HepG2 (cell line): ENCODE results near the gene ZG16. TPM values are rescaled to one million over a fixed set of nuclear protein-coding genes. Genes with fewer than 3 reads are reported as not detected.
A peak's percentile ranks its signal among the peaks of the same experiment; 100 is the strongest.

ENCODE experiments used
- AHR ChIP-seq: IDR thresholded peaks from 2 replicates; pipeline ENCODE4 v1.6.1; 2018; ENCODE audit warnings: missing genetic modification reagents, missing compliant biosample characterization
- ARID5B ChIP-seq: IDR thresholded peaks from 2 replicates; pipeline ENCODE4 v1.4.0; 2020; ENCODE audit warnings: mild to moderate bottlenecking, missing genetic modification reagents
- CHD2 ChIP-seq: IDR thresholded peaks from 2 replicates; pipeline ENCODE4 v1.6.1; 2011; ENCODE audit warnings: low read depth, low read length, improper control_type of control experiment
- FIP1L1 ChIP-seq: fragments of 200-400 bp; formaldehyde crosslinking; IDR thresholded peaks from 2 replicates; pipeline ENCODE4 v1.6.1; 2018; ENCODE audit warnings: low read depth, mild to moderate bottlenecking, low read length, moderate library complexity, borderline replicate concordance; ENCODE audit not compliant: insufficient read depth
- IKZF4 ChIP-seq: sonication (generic); formaldehyde crosslinking; IDR thresholded peaks from 2 replicates; pipeline ENCODE4 v1.5.1; 2020; ENCODE audit warnings: borderline replicate concordance, mild to moderate bottlenecking, low read depth, missing genetic modification reagents; ENCODE audit errors: not compliant biosample characterization
- MYPOP ChIP-seq: sonication (generic); formaldehyde crosslinking; IDR thresholded peaks from 2 replicates; pipeline ENCODE4 v1.8.1; 2023; ENCODE audit warnings: mild to moderate bottlenecking, moderate library complexity, missing genetic modification reagents
- PPARG ChIP-seq: conservative IDR thresholded peaks from 2 replicates; pipeline ENCODE4 v1.6.1; 2016; ENCODE audit warnings: missing biosample characterization, missing genetic modification reagents
- ZC3H4 ChIP-seq: sonication (generic); formaldehyde crosslinking; IDR thresholded peaks from 2 replicates; pipeline ENCODE4 v1.4.0; 2020; ENCODE audit warnings: missing genetic modification reagents, borderline replicate concordance
- ZFP36L1 ChIP-seq: sonication (generic); formaldehyde crosslinking; IDR thresholded peaks from 2 replicates; pipeline ENCODE4 v1.8.0; 2022; ENCODE audit warnings: mild to moderate bottlenecking, missing genetic modification reagents, moderate library complexity
- ZHX2 ChIP-seq, 2 experiments: sonication (generic) in 1 of 2; formaldehyde crosslinking in 1 of 2; IDR thresholded peaks; 2 replicates each; pipeline versions ENCODE4 v1.6.1 to v1.9.0; 2014 to 2022; ENCODE audit warnings: antibody characterized with exemption in 1 of 2, borderline replicate concordance in 1 of 2, inconsistent platforms in 1 of 2, low read depth in 1 of 2, missing genetic modification reagents in 1 of 2
- ZMAT3 ChIP-seq: sonication (generic); formaldehyde crosslinking; conservative IDR thresholded peaks from 2 replicates; pipeline ENCODE4 v1.7.0; 2021; ENCODE audit warnings: missing genetic modification reagents
- ZNF180 ChIP-seq: sonication (generic); formaldehyde crosslinking; IDR thresholded peaks from 2 replicates; pipeline ENCODE4 v1.4.0; 2020; ENCODE audit warnings: low read depth, missing genetic modification reagents, borderline replicate concordance
- ZNF326 ChIP-seq: sonication (generic); formaldehyde crosslinking; IDR thresholded peaks from 2 replicates; pipeline ENCODE4 v1.4.0; 2020; ENCODE audit warnings: missing genetic modification reagents, borderline replicate concordance
- ZNF350 ChIP-seq: sonication (generic); formaldehyde crosslinking; IDR thresholded peaks from 2 replicates; pipeline ENCODE4 v1.4.0; 2020; ENCODE audit warnings: mild to moderate bottlenecking, low read depth, missing genetic modification reagents, borderline replicate concordance
- ZNF549 ChIP-seq: sonication (generic); formaldehyde crosslinking; IDR thresholded peaks from 2 replicates; pipeline ENCODE4 v1.5.0; 2020; ENCODE audit warnings: missing genetic modification reagents
- ZNF605 ChIP-seq: sonication (generic); formaldehyde crosslinking; IDR thresholded peaks from 2 replicates; pipeline ENCODE4 v1.8.0; 2022; ENCODE audit warnings: mild to moderate bottlenecking, missing genetic modification reagents
- ZNF766 ChIP-seq: sonication (generic); formaldehyde crosslinking; IDR thresholded peaks from 2 replicates; pipeline ENCODE4 v1.5.0; 2020; ENCODE audit warnings: missing genetic modification reagents, borderline replicate concordance
- polyA plus RNA-seq, 8 experiments: library from polyadenylated mRNA; depleted of rRNA in 3 of 8; stranded (reverse) in 7 of 8; unstranded in 1 of 8; fragments of >200 nt; fragmentation: Illumina TruSeq in 4 of 8; extraction: Trizol in 4 of 8; gene quantifications; 2 replicates each; pipeline versions ENCODE4 v1.2.1 to v1.2.3, GENCODE V29; 2011 to 2016; ENCODE audit warnings: low read depth in 4 of 8, missing spikeins in 1 of 8, mixed read lengths in 1 of 8; ENCODE audit not compliant: insufficient read depth in 1 of 8
- total RNA-seq, 5 experiments: library from RNA; depleted of rRNA; stranded (reverse); fragments of >200 nt; fragmentation: Illumina TruSeq; extraction: Trizol; gene quantifications; 2 replicates each; pipeline ENCODE4 v1.2.3, GENCODE V29; 2016; ENCODE audit warnings: low read depth in 1 of 5

Gene ZG16
- total and polyA plus RNA-seq, 2 of the 13 experiments (the other 11 are each of a cell fraction or from before 2014, with no cell fraction given), result 0.04 to 0.07 TPM

GRCh38 chr16:29807426-29808218 is 29.6 kb downstream of the ZG16 start (continued):
- TF ChIP-seq ZHX2 (IDR thresholded peaks at IDR 0.05; ENCODE audit: low read depth) (no peak), ZHX2 (CRISPR knock-in tag; IDR thresholded peaks at IDR 0.05; ENCODE audit: borderline replicate concordance) (peak; percentile 93), ZFP36L1 (CRISPR knock-in tag) (peak; percentile 98), ZMAT3 (CRISPR knock-in tag) (peak; percentile 99), ARID5B (CRISPR knock-in tag) (peak; percentile 59), MYPOP (peak; percentile 98), ZC3H4 (CRISPR knock-in tag) (no peak; the same call in 1 of the 2 replicates), IKZF4 (peak; percentile 98), ZNF766 (CRISPR knock-in tag) (peak; percentile 98), ZNF326 (CRISPR knock-in tag) (no peak), ZNF350 (CRISPR knock-in tag) (peak; percentile 98), ZNF180 (0 out of 2 replicates have a peak, but pooled peaks have one; percentile 86), FIP1L1 (no peak), AHR (CRISPR knock-in tag) (peak; percentile 98; the same call in 1 of the 2 replicates), CHD2 (no peak), ZNF605 (CRISPR knock-in tag) (peak; percentile 99), PPARG (CRISPR knock-in tag) (no peak), ZNF549 (CRISPR knock-in tag) (no peak)
